Measurements from ENCODE around the gene HOMER3. TPM values are rescaled to one million over a fixed set of nuclear protein-coding genes. Genes with fewer than 3 reads are reported as not detected.

The HOMER3 gene
- total and polyA plus RNA-seq, 10 of the 15 experiments (the other 5 are each of a cell fraction or from before 2014, with no cell fraction given), result 0.18 to 10.6 (median 0.50) TPM; not detected in 2

- POLR2A ChIA-PET, result interaction anchor here (0.6 kb wide), 2 partner anchors 60 to 111 kb away, joined by 3 read pairs; no protein-coding TSS in a partner anchor
- no peak; the same call in 1 of the 3 replicates for ATAC-seq
These were observed 43.7 kb downstream of the HOMER3 start for GRCh38 chr19:18897094-18898029.

More at GRCh38 chr19:18897094-18898029, 43.7 kb downstream of the HOMER3 start:
- H3K4me2 ChIP-seq (ENCODE audit: control insufficient read depth, insufficient read depth), result no peak overlapping the region
- H3K9me3 ChIP-seq (replicated peaks; ENCODE audit: control insufficient read depth, insufficient read depth, low read length), result no peaks in the 10 kb centered on the region
- CTCF ChIA-PET, result interaction anchor here (1.2 kb wide), 1 partner anchor 22 kb away, joined by 3 read pairs; the partner anchor contains the start of genes COPE and DDX49
- no peak for TF ChIP-seq HSF1 (IDR thresholded peaks at IDR 0.05; ENCODE audit: low read depth, low read length)
- TF ChIP-seq NFIC (IDR thresholded peaks at IDR 0.05; ENCODE audit: low read depth, low read length), result no peak
- TF ChIP-seq RUNX3 (IDR thresholded peaks at IDR 0.05; ENCODE audit: low read length), result no peak
- no peak for TF ChIP-seq CHD4 (IDR thresholded peaks at IDR 0.05)
- TF ChIP-seq MAX (IDR thresholded peaks at IDR 0.05; ENCODE audit: low read depth, low read length), result no peak
- TF ChIP-seq POLR2AphosphoS5 (IDR thresholded peaks at IDR 0.05; ENCODE audit: low read length), result no peak
- TF ChIP-seq MLLT1 (IDR thresholded peaks at IDR 0.05), result no peak
- TF ChIP-seq PAX5 (IDR thresholded peaks at IDR 0.05; ENCODE audit: borderline replicate concordance, low read depth, low read length), result no peak
- TF ChIP-seq ETV6 (conservative IDR thresholded peaks at IDR 0.05 in 1 of 2, IDR thresholded peaks at IDR 0.05 in 1 of 2; ENCODE audit: borderline replicate concordance in 1 of 2, low read depth in 1 of 2), result no peak
- no peak for TF ChIP-seq PBX3 (IDR thresholded peaks at IDR 0.05; ENCODE audit: insufficient replicate concordance, low read depth, low read length)
- TF ChIP-seq CTCF (IDR thresholded peaks at IDR 0.05 in 2 of 3, conservative IDR thresholded peaks at IDR 0.05 in 1 of 3; ENCODE audit: control insufficient read depth in 2 of 3, extremely low read depth in 1 of 3, insufficient read depth in 1 of 3, low read depth in 3 of 3, low read length in 3 of 3), result no peak
- SMC1A ChIA-PET (ENCODE audit: uncharacterized antibody, unreplicated experiment), result no interaction called here
- H3K9ac ChIP-seq (ENCODE audit: control insufficient read depth, insufficient read depth, low read length), result no peak overlapping the region
- H3K4me3 ChIP-seq, result no peak overlapping the region
- intact Hi-C loops (cut with micrococcal nuclease; ENCODE audit: unreplicated experiment), result no loop called here
- no TSS peak for BruUV-seq (replicated peaks)
- H3K27ac ChIP-seq (ENCODE audit: control insufficient read depth, insufficient read depth), result no peak overlapping the region
- no peaks in the 10 kb centered on the region for H4K20me1 ChIP-seq (ENCODE audit: control insufficient read depth, insufficient read depth)
- no peaks in the 10 kb centered on the region for H3K4me1 ChIP-seq (ENCODE audit: control insufficient read depth, insufficient read depth, low read length)
- in situ Hi-C loops (cut with MboI), result no loop called here
- DNase-seq (ENCODE audit: low read depth, low spot score), result no peak
- peaks cover 2 to 4% of the 10 kb centered on the region in 2 experiments; a peak in 2 of 4 replicates for H3K36me3 ChIP-seq (ENCODE audit: control insufficient read depth in 2 of 2, insufficient read depth in 2 of 2, low read length in 1 of 2)
- H3K79me2 ChIP-seq (ENCODE audit: control insufficient read depth, insufficient read depth, low read length), result no peaks in the 10 kb centered on the region
- peaks cover 4% of the 10 kb centered on the region in 2 experiments; a peak in 3 of 4 replicates for H3K27me3 ChIP-seq (replicated peaks in 1 of 2; ENCODE audit: control insufficient read depth in 2 of 2, insufficient read depth in 2 of 2, low read length in 1 of 2)
- H2AFZ ChIP-seq (ENCODE audit: control insufficient read depth, low read depth, low read length), result no peak overlapping the region
- RAD21 ChIA-PET (ENCODE audit: unreplicated experiment), result no interaction called here
- 81% methylated on average over 25 of the region's 25 CpGs for WGBS (ENCODE audit: insufficient coverage, insufficient replicate concordance, low lambda C conversion rate, missing lambda C conversion rate)
- FAIRE-seq, result no peak

All from GM12878 (cell line).